ENCODE measurements around the gene TMEM79. TPM values are rescaled to one million over a fixed set of nuclear protein-coding genes. Genes with fewer than 3 reads are reported as not detected.

Gene TMEM79, protein sequence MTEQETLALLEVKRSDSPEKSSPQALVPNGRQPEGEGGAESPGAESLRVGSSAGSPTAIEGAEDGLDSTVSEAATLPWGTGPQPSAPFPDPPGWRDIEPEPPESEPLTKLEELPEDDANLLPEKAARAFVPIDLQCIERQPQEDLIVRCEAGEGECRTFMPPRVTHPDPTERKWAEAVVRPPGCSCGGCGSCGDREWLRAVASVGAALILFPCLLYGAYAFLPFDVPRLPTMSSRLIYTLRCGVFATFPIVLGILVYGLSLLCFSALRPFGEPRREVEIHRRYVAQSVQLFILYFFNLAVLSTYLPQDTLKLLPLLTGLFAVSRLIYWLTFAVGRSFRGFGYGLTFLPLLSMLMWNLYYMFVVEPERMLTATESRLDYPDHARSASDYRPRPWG
- 1.5 and 2.3 TPM in 2 replicates for total RNA-seq

GRCh38 chr1:156284112-156284511 lies at the start of gene TMEM79:
Gene TMEM79 (plus strand): TSS chr1:156284325. CDS start chr1:156285227, 902 bp downstream.

GRCh38 chr1:156241926-156242325 lies 42.2 kb upstream of the TMEM79 start, which contains the start of gene BGLAP:
Gene BGLAP (plus strand): TSS chr1:156242184. CDS start chr1:156242232, 48 bp downstream.

DNA sequence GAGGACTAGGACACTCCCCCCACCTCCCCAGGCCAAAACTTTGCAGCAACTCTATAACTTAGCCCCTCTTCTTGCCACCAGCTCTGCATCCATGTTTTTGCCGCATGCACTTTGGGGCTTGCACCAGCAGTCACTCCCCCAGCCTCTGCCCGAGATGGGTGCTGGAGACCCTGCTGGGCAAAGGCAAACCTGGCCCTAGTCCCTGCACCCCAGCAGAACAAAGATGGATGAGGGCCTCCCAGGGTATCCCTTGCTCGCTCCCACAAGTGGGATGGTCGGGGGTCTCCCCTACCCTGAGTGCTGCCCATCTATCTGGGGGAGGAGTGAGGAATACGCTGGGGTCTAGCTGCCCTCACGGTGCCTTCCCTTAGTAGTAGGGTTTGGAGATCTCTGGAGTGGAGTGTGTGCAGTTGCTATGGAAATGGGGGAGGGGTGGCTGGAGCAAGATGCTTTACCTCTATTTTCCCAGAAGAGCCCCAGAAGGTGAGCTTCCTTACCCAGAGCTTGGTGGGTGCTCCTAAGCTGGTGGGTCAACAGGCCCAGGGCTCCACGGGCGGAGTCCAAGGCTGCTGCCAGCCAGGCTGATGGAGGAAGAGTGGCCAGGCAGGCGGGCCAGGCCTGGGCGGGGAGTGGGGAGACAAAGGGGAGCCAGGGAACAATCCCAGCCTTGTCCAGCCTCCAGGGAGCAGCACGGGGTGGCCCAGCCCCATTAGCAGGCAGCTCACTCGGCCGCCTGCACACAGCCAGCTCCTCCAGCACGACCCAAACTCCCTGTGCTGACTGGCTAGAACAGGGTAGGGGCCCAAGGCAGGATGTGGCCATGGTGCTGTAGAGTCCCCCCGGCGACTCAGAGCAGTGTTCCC lies 36.4 kb upstream of the TMEM79 start, which contains the start of gene PAQR6:
TSS of gene PAQR6 (minus strand) at position 597 of the 863 bp plus-strand sequence. CDS start 1,325 bp downstream, outside the sequence.

GRCh38 chr1:156282479-156283222 lies 1.5 kb upstream of the TMEM79 start, which contains the start of gene SMG5:
Gene SMG5 (minus strand): TSS chr1:156282825. CDS start chr1:156282680, 145 bp downstream.

GRCh38 chr1:156295391-156295947 lies 11.3 kb downstream of the TMEM79 start, which contains the start of gene GLMP:
Gene GLMP (minus strand): TSS chr1:156295679. CDS start chr1:156295645, 34 bp downstream.

DNA sequence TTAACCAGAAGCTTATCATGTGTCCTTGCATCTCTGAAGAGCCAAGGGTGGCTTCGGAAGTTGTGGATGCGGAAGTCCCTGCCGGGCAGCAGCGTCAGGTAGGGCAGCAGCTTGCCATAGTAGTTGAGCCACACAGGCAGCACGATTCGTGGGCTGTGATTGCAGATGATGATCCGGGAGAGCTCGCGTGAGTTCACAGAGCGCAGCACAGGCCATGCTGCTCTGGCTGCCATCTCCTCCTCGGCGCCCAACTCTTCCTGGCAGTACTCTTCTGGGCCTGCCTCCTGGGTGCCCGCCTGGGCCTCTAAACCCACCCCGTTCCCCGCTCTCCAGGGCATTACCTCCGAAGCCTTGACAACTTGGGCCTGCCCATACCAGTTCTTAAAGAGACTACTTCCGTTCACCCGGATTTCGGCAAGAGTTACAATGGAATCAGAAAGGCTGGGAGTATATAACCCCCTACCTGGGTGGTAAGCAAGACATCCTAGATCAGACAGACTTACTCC lies 14.8 kb downstream of the TMEM79 start, which contains the start of gene VHLL:
TSS of gene VHLL (minus strand) at position 456 of the 506 bp plus-strand sequence. CDS start at position 338, 118 bp downstream.

DNA sequence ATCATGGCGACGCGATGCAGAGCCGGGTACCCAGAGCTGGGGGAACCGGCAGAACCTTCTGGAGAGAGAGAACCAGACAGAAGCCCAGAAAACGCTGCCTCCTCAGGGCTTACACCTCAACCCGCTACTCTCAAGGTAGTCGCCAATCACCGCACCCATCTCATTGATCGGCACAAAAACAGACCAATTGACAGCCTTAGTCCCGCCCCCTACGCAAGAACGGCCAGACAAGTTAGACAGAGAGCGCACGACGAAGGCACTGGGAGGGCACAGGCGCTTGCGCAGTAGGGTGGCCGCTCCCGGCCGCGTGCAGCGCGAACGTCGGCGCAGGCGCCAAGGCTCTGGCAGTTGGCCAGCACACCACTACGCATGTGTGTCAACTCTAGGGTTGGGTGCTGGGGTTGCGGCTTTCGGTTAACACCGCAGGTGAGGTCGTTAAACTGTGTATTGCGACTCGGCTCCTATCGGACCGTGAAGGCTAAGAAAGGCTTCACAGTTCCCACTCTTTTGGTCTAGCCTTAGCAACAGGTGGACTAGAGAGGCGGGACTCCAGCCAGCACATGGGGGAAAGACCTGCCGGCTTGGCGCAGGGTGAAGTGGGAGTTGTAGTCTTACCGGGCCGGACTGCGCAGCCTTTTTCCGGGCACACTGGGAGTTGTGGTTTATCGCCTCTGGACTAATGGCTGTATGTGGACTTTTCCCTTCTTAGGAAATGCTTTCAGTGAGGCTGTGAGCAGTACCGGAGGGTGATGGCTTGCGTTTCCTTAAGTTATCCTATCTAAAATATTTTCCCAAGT lies 54.3 kb downstream of the TMEM79 start, which contains the start of the genes CCT3 and TSACC:
TSS of gene CCT3 (minus strand) at position 113 of the 797 bp plus-strand sequence. CDS start at position 5, 108 bp downstream.
TSS of gene TSACC (plus strand) at position 347 of the 797 bp plus-strand sequence. CDS start 1,232 bp downstream, outside the sequence.

Other genes with a start within 250 kb of the TMEM79 start
- 14.3 and 22.5 TPM in 2 replicates for gene UBQLN4, start 230.5 kb upstream of the TMEM79 start, total RNA-seq
- gene LAMTOR2, start 229.5 kb upstream of the TMEM79 start, total RNA-seq, result 36.4 and 50.7 TPM in 2 replicates
- not detected in 2 replicates for gene RAB25, start 223.2 kb upstream of the TMEM79 start, total RNA-seq
- gene MEX3A, start 201.9 kb upstream of the TMEM79 start, total RNA-seq, result 0.73 and 1.2 TPM in 2 replicates
- 1,358 and 1,418 TPM in 2 replicates for gene LMNA, start 169.6 kb upstream of the TMEM79 start, total RNA-seq
- gene SEMA4A, start 130.7 kb upstream of the TMEM79 start, total RNA-seq, result 0.37 and 0.98 TPM in 2 replicates
- gene SLC25A44, start 90.2 kb upstream of the TMEM79 start, total RNA-seq, result 12.1 and 17.0 TPM in 2 replicates
- gene PMF1, start 71.3 kb upstream of the TMEM79 start, total RNA-seq, result 26.2 and 37.5 TPM in 2 replicates
- 0.37 and 0.39 TPM in 2 replicates for gene BGLAP, start 42.1 kb upstream of the TMEM79 start, total RNA-seq
- gene PAQR6, start 36.3 kb upstream of the TMEM79 start, total RNA-seq, result 0.37 and 0.59 TPM in 2 replicates
- 27.6 and 44.8 TPM in 2 replicates for gene SMG5, start 1.5 kb upstream of the TMEM79 start, total RNA-seq
- 54.3 and 69.4 TPM in 2 replicates for gene GLMP, start 11.4 kb downstream of the TMEM79 start, total RNA-seq
- gene VHLL, start 15.0 kb downstream of the TMEM79 start, total RNA-seq, result 0.39 TPM in 1 of 2 replicates, not detected in the other
- gene CCT3, start 54.0 kb downstream of the TMEM79 start, total RNA-seq, result 481 and 491 TPM in 2 replicates
- 0.20 and 0.37 TPM in 2 replicates for gene TSACC, start 54.2 kb downstream of the TMEM79 start, total RNA-seq
- gene RHBG, start 84.9 kb downstream of the TMEM79 start, total RNA-seq, result not detected in 2 replicates
- 8.1 and 10.9 TPM in 2 replicates for gene MEF2D, start 216.4 kb downstream of the TMEM79 start, total RNA-seq